Panc1 (cell line): ENCODE results near the gene SGPL1. TPM values are rescaled to one million over a fixed set of nuclear protein-coding genes. Genes with fewer than 3 reads are reported as not detected.

ENCODE experiments used
- ATAC-seq: fragments of 200-7000 bp; cut with Tn5 transposase; 2 replicates; pipeline ENCODE4 v1.9.1; 2020; ENCODE audit warnings: mild to moderate bottlenecking, moderate library complexity
- BruUV-seq: library from RNA; stranded (reverse); fragments of 400-500 nt; replicated peaks from 2 replicates; lab custom pipeline; 2021; lab: Mats Ljungman, UMichigan
- CTCF ChIA-PET: fragments of 300-600 bp; sonication (Branson Sonifier 250); formaldehyde crosslinking; loops from one replicate; lab custom pipeline; 2022; ENCODE audit warnings: antibody characterized with exemption; lab: Charles Lee
- POLR2A ChIA-PET: fragments of 300-600 bp; sonication (Branson Sonifier 250); formaldehyde crosslinking; loops from one replicate; lab custom pipeline; 2022; ENCODE audit warnings: antibody characterized with exemption; lab: Charles Lee
- DNase-seq: peaks from one replicate; pipeline ENCODE4 v3.0.0-alpha.2; 2010; ENCODE audit warnings: low read depth, low spot score
- H3K27ac ChIP-seq: 2 replicates; pipeline ENCODE4 v1.5.1; 2011; ENCODE audit warnings: mild to moderate bottlenecking, low read length, inconsistent platforms
- H3K27me3 ChIP-seq: fragments of 200-500 bp; sonication (Bioruptor generic); 2 replicates; pipeline ENCODE4 v1.6.0; 2014; ENCODE audit warnings: low read length, inconsistent platforms; ENCODE audit not compliant: control insufficient read depth, insufficient read depth
- H3K36me3 ChIP-seq: fragments of 200-500 bp; sonication (Bioruptor generic); 2 replicates; pipeline ENCODE4 v1.5.1; 2014; ENCODE audit warnings: inconsistent platforms, mild to moderate bottlenecking, low read length, moderate library complexity; ENCODE audit not compliant: control insufficient read depth, insufficient read depth
- H3K4me1 ChIP-seq: 2 replicates; pipeline ENCODE4 v1.5.1; 2011; ENCODE audit warnings: inconsistent platforms, mild to moderate bottlenecking, low read length, moderate library complexity; ENCODE audit not compliant: control insufficient read depth, insufficient read depth
- H3K4me3 ChIP-seq, 2 experiments: 2 replicates each; pipeline ENCODE4 v1.5.1; 2011 to 2012; ENCODE audit warnings: low read depth in 2 of 2, low read length in 2 of 2, mild to moderate bottlenecking in 2 of 2, inconsistent platforms in 1 of 2, moderate library complexity in 1 of 2
- H3K9me3 ChIP-seq: fragments of 200-500 bp; sonication (Bioruptor generic); 2 replicates; pipeline ENCODE4 v1.5.1; 2014; ENCODE audit warnings: low read depth, mild to moderate bottlenecking, inconsistent platforms, low read length, moderate library complexity; ENCODE audit not compliant: control insufficient read depth, insufficient read depth
- CTCF ChIP-seq: fragments of 450-650 bp; IDR thresholded peaks from 2 replicates; pipeline ENCODE4 v1.5.1; 2017; ENCODE audit warnings: mild to moderate bottlenecking
- POLR2AphosphoS5 ChIP-seq: IDR thresholded peaks from 2 replicates; pipeline ENCODE4 v1.6.1; 2012; ENCODE audit warnings: mild to moderate bottlenecking, low read depth, low read length, moderate library complexity
- REST ChIP-seq, 2 experiments: IDR thresholded peaks; 2 replicates each; pipeline ENCODE4 v1.6.1; 2011 to 2012; ENCODE audit warnings: low read depth in 2 of 2, control low read depth in 1 of 2, low read length in 1 of 2, mild to moderate bottlenecking in 1 of 2, moderate library complexity in 1 of 2; ENCODE audit not compliant: insufficient read depth in 1 of 2
- SIN3A ChIP-seq: IDR thresholded peaks from 2 replicates; pipeline ENCODE4 v1.6.1; 2012; ENCODE audit warnings: low read depth, mild to moderate bottlenecking, low read length, moderate library complexity, borderline replicate concordance; ENCODE audit not compliant: insufficient read depth
- TCF7L2 ChIP-seq: IDR thresholded peaks from 2 replicates; pipeline ENCODE4 v1.6.1; 2011; ENCODE audit warnings: mild to moderate bottlenecking, low read depth, low read length, inconsistent platforms
- in situ Hi-C: cut with HindIII; loops from 2 replicates; pipeline ENCODE4 v1.10.0; 2016; ENCODE audit warnings: low sequenced_read_pairs, low pct_unique_long_range_greater_than_20kb
- intact Hi-C: fragments of 100-400 bp; cut with micrococcal nuclease; formaldehyde crosslinking; loops from one replicate; pipeline ENCODE4 v1.10.0; 2022; ENCODE audit not compliant: unreplicated experiment
- total RNA-seq: library from RNA; stranded (reverse); gene quantifications from one replicate; pipeline ENCODE4 v1.2.1, GENCODE V29; 2021; ENCODE audit not compliant: unreplicated experiment

SGPL1 gene
- total RNA-seq, 1 experiment from 2014 or later, result 103 TPM

- Histone ChIP-seq H3K4me3 (peak overlapping the region; percentile 68 to 89), H3K36me3 (no peaks in the 10 kb centered on the region; the same call in 1 of the 2 replicates), H3K4me1 (peaks cover 10% of the 10 kb centered on the region; the same call in 1 of the 2 replicates), H3K27ac (peak overlapping the region; percentile 71), H3K27me3 (no peaks in the 10 kb centered on the region), H3K9me3 (no peaks in the 10 kb centered on the region)
- in situ Hi-C loops, result no loop called here
- intact Hi-C loops, result no loop called here
- DNase-seq (no peak), ATAC-seq (peak; percentile 91)
- ChIA-PET POLR2A (no interaction called here), CTCF (no interaction called here)
- TF ChIP-seq TCF7L2, result peak; percentile 85
- no peak; the same call in 1 of the 2 replicates for TF ChIP-seq POLR2AphosphoS5
- no TSS peak for BruUV-seq
Observed at GRCh38 chr10:70816220-70816894, 609 bp downstream of the SGPL1 start.

GRCh38 chr10:70820976-70821750, 5.4 kb downstream of the SGPL1 start:
- Histone ChIP-seq H3K27ac (no peak overlapping the region), H3K4me3 (no peak overlapping the region), H3K36me3 (no peaks in the 10 kb centered on the region; the same call in 1 of the 2 replicates), H3K9me3 (no peaks in the 10 kb centered on the region), H3K27me3 (no peaks in the 10 kb centered on the region), H3K4me1 (peaks cover 6% of the 10 kb centered on the region; the same call in 1 of the 2 replicates)
- CTCF ChIA-PET, result no interaction called here
- BruUV-seq, result no TSS peak
- POLR2A ChIA-PET, result no interaction called here
- DNase-seq, result no peak
- intact Hi-C loops, result no loop called here
- no peak for ATAC-seq
- TF ChIP-seq CTCF, result peak; percentile 34
- TF ChIP-seq SIN3A, result no peak
- in situ Hi-C loops, result no loop called here

GRCh38 chr10:70822076-70822820, 6.5 kb downstream of the SGPL1 start:
- H3K27ac ChIP-seq, result no peak overlapping the region
- no peaks in the 10 kb centered on the region; the same call in 1 of the 2 replicates for H3K36me3 ChIP-seq
- POLR2A ChIA-PET, result no interaction called here
- H3K9me3 ChIP-seq, result no peaks in the 10 kb centered on the region
- intact Hi-C loops (no loop called here), in situ Hi-C loops (no loop called here)
- peaks cover 4% of the 10 kb centered on the region; the same call in 1 of the 2 replicates for H3K4me1 ChIP-seq
- DNase-seq (no peak), ATAC-seq (no peak)
- BruUV-seq, result TSS peak; percentile 4
- no peaks in the 10 kb centered on the region for H3K27me3 ChIP-seq
- TF ChIP-seq CTCF (no peak), TCF7L2 (no peak), SIN3A (no peak), POLR2AphosphoS5 (no peak), REST (IDR thresholded peaks at IDR 0.05; ENCODE audit: insufficient read depth in 1 of 2, low read depth in 2 of 2, low read length in 1 of 2) (no peak)
- CTCF ChIA-PET, result no interaction called here
- no peak overlapping the region for H3K4me3 ChIP-seq
